Measurements from ENCODE around the gene CLEC20A.

The CLEC20A gene

GRCh38 chr1:178489399-178489798 lies 7.4 kb downstream of the CLEC20A start:
- DNase-seq (ENCODE audit: low read depth) = no peak
- H3K4me3 ChIP-seq (ENCODE audit: low read depth, low read length) = no peak overlapping the region
- no peak for TF ChIP-seq CTCF (IDR thresholded peaks at IDR 0.05; ENCODE audit: low read depth, low read length, missing control alignments)

- no peak for DNase-seq (ENCODE audit: low read depth)
- no peak overlapping the region for H3K4me3 ChIP-seq (ENCODE audit: low read depth, low read length)
- TF ChIP-seq CTCF (IDR thresholded peaks at IDR 0.05; ENCODE audit: low read depth, low read length, missing control alignments) = no peak
These were observed 8.4 kb downstream of the CLEC20A start for GRCh38 chr1:178488393-178488792.

- TF ChIP-seq CTCF (IDR thresholded peaks at IDR 0.05; ENCODE audit: low read depth, low read length, missing control alignments) = no peak
- H3K4me3 ChIP-seq (ENCODE audit: low read depth, low read length) = no peak overlapping the region
- DNase-seq (ENCODE audit: low read depth) = no peak
These were observed 9.6 kb downstream of the CLEC20A start for GRCh38 chr1:178487070-178487615.

- TF ChIP-seq CTCF (IDR thresholded peaks at IDR 0.05; ENCODE audit: low read depth, low read length, missing control alignments) = no peak
These were observed 10.4 kb downstream of the CLEC20A start for GRCh38 chr1:178486100-178487069.

GRCh38 chr1:178485541-178485981 lies 11.2 kb downstream of the CLEC20A start:
- no peak for DNase-seq (ENCODE audit: low read depth)
- no peak for TF ChIP-seq CTCF (IDR thresholded peaks at IDR 0.05; ENCODE audit: low read depth, low read length, missing control alignments)

More at GRCh38 chr1:178486100-178487069, 10.4 kb downstream of the CLEC20A start:
- DNase-seq (ENCODE audit: low read depth) = no peak
- no peak overlapping the region for H3K4me3 ChIP-seq (ENCODE audit: low read depth, low read length)

GRCh38 chr1:178484698-178485225 lies 12.0 kb downstream of the CLEC20A start:
- TF ChIP-seq CTCF (IDR thresholded peaks at IDR 0.05; ENCODE audit: low read depth, low read length, missing control alignments) = no peak
- H3K4me3 ChIP-seq (ENCODE audit: low read depth, low read length) = no peak overlapping the region
- DNase-seq (ENCODE audit: low read depth) = no peak

More at GRCh38 chr1:178485541-178485981, 11.2 kb downstream of the CLEC20A start:
- H3K4me3 ChIP-seq (ENCODE audit: low read depth, low read length) = no peak overlapping the region

Data from GM12864 (cell line).